K562 (cell line): ENCODE data around the gene TXLNG.

Source experiments
- ATF1 ChIP-seq, 2 experiments: fragments of 450-650 bp in 1 of 2; IDR thresholded peaks; 2 replicates each; pipeline ENCODE4 v1.6.1; 2016; ENCODE audit warnings: missing compliant biosample characterization in 1 of 2, missing genetic modification characterization in 1 of 2
- MAFK ChIP-seq: IDR thresholded peaks from 2 replicates; pipeline ENCODE4 v1.6.1; 2011; ENCODE audit warnings: low read length, improper control_type of control experiment
- POLR2A ChIP-seq: fragments of 450-650 bp; conservative IDR thresholded peaks from 2 replicates; pipeline ENCODE4 v1.6.1; 2016
- SAP30 ChIP-seq: fragments of 200-600 bp; sonication (generic); IDR thresholded peaks from 2 replicates; pipeline ENCODE4 v1.6.1; 2012; ENCODE audit warnings: borderline replicate concordance, low read depth, mild to moderate bottlenecking, moderate library complexity, low read length, control low read depth, inconsistent platforms; ENCODE audit not compliant: insufficient read depth, poor library complexity, severe bottlenecking
- SIX5 ChIP-seq, 2 experiments: IDR thresholded peaks; 2 replicates each; pipeline ENCODE4 v1.6.1; 2011; ENCODE audit warnings: low read length in 2 of 2, borderline replicate concordance in 1 of 2, low read depth in 1 of 2, mild to moderate bottlenecking in 1 of 2, moderate library complexity in 1 of 2; ENCODE audit not compliant: insufficient read depth in 1 of 2
- YY1 ChIP-seq, 3 experiments: IDR thresholded peaks; 2 replicates each; pipeline ENCODE4 v1.6.1; 2011; ENCODE audit warnings: low read length in 2 of 3, mild to moderate bottlenecking in 2 of 3, moderate library complexity in 2 of 3, borderline replicate concordance in 1 of 3, control low read depth in 1 of 3, low read depth in 1 of 3; ENCODE audit not compliant: insufficient read depth in 3 of 3, insufficient replicate concordance in 2 of 3, control insufficient read depth in 1 of 3, insufficient read length in 1 of 3; ENCODE audit errors: extremely low read depth in 1 of 3
- ZBTB1 ChIP-seq: sonication (generic); formaldehyde crosslinking; IDR thresholded peaks from 2 replicates; pipeline ENCODE4 v1.8.1; 2023; ENCODE audit warnings: missing genetic modification reagents, low read depth, mild to moderate bottlenecking, borderline replicate concordance
- ZC3H4 ChIP-seq: sonication (generic); formaldehyde crosslinking; IDR thresholded peaks from 2 replicates; pipeline ENCODE4 v1.9.0; 2021; ENCODE audit warnings: missing genetic modification reagents, borderline replicate concordance
- ZNF232 ChIP-seq: sonication (generic); formaldehyde crosslinking; IDR thresholded peaks from 2 replicates; pipeline ENCODE4 v1.8.0; 2022; ENCODE audit warnings: mild to moderate bottlenecking, missing genetic modification reagents
- ZNF274 ChIP-seq: IDR thresholded peaks from 2 replicates; pipeline ENCODE4 v1.6.1; 2011; ENCODE audit warnings: low read depth, mild to moderate bottlenecking, low read length, moderate library complexity, borderline replicate concordance
- ZNF76 ChIP-seq: fragments of 250-450 bp; sonication (Bioruptor Pico); IDR thresholded peaks from 2 replicates; pipeline ENCODE4 v1.4.0; 2020; ENCODE audit warnings: mild to moderate bottlenecking, moderate library complexity, borderline replicate concordance
- TF ChIP-seq, protein P1 (sequence below): sonication (generic); formaldehyde crosslinking; IDR thresholded peaks from 2 replicates; pipeline ENCODE4 v1.8.0; 2022; ENCODE audit warnings: missing genetic modification reagents, mild to moderate bottlenecking, borderline replicate concordance
- TF ChIP-seq, protein P2 (sequence below): sonication (generic); formaldehyde crosslinking; IDR thresholded peaks from 2 replicates; pipeline ENCODE4 v1.4.0; 2020; ENCODE audit warnings: mild to moderate bottlenecking, missing genetic modification reagents

DNA sequence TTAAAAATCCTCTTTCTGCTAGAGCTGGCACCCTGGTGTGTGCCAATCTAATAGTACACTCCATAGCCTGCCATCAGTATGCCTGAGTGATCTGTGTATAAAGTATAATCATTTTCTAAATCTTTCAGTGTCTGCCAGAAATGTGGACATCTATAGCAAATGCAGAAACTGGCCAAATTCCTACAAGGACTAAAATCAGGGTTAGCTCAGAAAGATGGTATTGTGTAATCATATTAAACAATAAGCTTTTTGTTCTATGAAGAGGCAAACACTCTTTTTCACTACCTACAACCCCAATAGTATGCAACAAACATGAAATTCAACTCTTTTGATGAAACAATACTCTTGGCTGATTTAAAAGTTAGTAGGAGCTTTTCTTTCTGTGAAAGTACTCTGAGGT is 7.7 kb upstream of the TXLNG start:
- no peak for TF ChIP-seq ZC3H4
- TF ChIP-seq, protein P1, sequence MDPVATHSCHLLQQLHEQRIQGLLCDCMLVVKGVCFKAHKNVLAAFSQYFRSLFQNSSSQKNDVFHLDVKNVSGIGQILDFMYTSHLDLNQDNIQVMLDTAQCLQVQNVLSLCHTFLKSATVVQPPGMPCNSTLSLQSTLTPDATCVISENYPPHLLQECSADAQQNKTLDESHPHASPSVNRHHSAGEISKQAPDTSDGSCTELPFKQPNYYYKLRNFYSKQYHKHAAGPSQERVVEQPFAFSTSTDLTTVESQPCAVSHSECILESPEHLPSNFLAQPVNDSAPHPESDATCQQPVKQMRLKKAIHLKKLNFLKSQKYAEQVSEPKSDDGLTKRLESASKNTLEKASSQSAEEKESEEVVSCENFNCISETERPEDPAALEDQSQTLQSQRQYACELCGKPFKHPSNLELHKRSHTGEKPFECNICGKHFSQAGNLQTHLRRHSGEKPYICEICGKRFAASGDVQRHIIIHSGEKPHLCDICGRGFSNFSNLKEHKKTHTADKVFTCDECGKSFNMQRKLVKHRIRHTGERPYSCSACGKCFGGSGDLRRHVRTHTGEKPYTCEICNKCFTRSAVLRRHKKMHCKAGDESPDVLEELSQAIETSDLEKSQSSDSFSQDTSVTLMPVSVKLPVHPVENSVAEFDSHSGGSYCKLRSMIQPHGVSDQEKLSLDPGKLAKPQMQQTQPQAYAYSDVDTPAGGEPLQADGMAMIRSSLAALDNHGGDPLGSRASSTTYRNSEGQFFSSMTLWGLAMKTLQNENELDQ (CRISPR knock-in tag): no peak
- TF ChIP-seq ATF1 (CRISPR knock-in tag; IDR thresholded peaks at IDR 0.05): no peak
- no peak for TF ChIP-seq ATF1 (tag; IDR thresholded peaks at IDR 0.05)
- no peak for TF ChIP-seq MAFK
- no peak for TF ChIP-seq POLR2A
- no peak for TF ChIP-seq YY1 (IDR thresholded peaks at IDR 0.05; ENCODE audit: borderline replicate concordance in 1 of 3, control insufficient read depth in 1 of 3, extremely low read depth in 1 of 3, insufficient read depth in 3 of 3, insufficient read length in 1 of 3, insufficient replicate concordance in 2 of 3, low read depth in 1 of 3, low read length in 2 of 3)
- TF ChIP-seq, protein P2, sequence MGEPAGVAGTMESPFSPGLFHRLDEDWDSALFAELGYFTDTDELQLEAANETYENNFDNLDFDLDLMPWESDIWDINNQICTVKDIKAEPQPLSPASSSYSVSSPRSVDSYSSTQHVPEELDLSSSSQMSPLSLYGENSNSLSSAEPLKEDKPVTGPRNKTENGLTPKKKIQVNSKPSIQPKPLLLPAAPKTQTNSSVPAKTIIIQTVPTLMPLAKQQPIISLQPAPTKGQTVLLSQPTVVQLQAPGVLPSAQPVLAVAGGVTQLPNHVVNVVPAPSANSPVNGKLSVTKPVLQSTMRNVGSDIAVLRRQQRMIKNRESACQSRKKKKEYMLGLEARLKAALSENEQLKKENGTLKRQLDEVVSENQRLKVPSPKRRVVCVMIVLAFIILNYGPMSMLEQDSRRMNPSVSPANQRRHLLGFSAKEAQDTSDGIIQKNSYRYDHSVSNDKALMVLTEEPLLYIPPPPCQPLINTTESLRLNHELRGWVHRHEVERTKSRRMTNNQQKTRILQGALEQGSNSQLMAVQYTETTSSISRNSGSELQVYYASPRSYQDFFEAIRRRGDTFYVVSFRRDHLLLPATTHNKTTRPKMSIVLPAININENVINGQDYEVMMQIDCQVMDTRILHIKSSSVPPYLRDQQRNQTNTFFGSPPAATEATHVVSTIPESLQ: no peak
- TF ChIP-seq ZNF76 (CRISPR knock-in tag): no peak
- TF ChIP-seq ZBTB1 (CRISPR knock-in tag): no peak
- TF ChIP-seq SIX5 (IDR thresholded peaks at IDR 0.05; ENCODE audit: borderline replicate concordance in 1 of 2, insufficient read depth in 1 of 2, low read depth in 1 of 2, low read length in 2 of 2): no peak
- TF ChIP-seq ZNF274: no peak
- no peak for TF ChIP-seq ZNF232
- no peak for TF ChIP-seq SAP30
